HG03095 (cell line): ENCODE data around the gene ABCC3.
"Not testable (repeated sequence)": the region's sequence is repeated elsewhere in the genome, so short reads cannot be mapped to it uniquely, and the experiment has no call there.

Experiments
- ATAC-seq: cut with Tn5 transposase; IDR thresholded peaks from one replicate; pipeline ENCODE4 v1.9.1; 2021; ENCODE audit warnings: moderate library complexity; ENCODE audit not compliant: unreplicated experiment

Gene ABCC3

GRCh38 chr17:50697062-50697461, 62.4 kb downstream of the ABCC3 start:
- ATAC-seq: no peak

- ATAC-seq: no peak
Observed at GRCh38 chr17:50697663-50698272, 63.1 kb downstream of the ABCC3 start.

GRCh38 chr17:50699410-50699809, 64.7 kb downstream of the ABCC3 start:
- ATAC-seq: no peak

- no peak for ATAC-seq
Observed at GRCh38 chr17:50703162-50703561, 68.5 kb downstream of the ABCC3 start.

GRCh38 chr17:50707289-50708049, 72.8 kb downstream of the ABCC3 start, which contains the start of gene ANKRD40:
Gene ANKRD40 (minus strand): TSS chr17:50707914. CDS start chr17:50707654, 260 bp downstream.
- ATAC-seq: peak; percentile 68

GRCh38 chr17:50708050-50709000, 73.6 kb downstream of the ABCC3 start:
- no peak for ATAC-seq

- not testable (repeated sequence) for ATAC-seq
Observed at GRCh38 chr17:50709053-50709452, 74.4 kb downstream of the ABCC3 start.

- ATAC-seq: no peak
Observed at GRCh38 chr17:50710025-50710424, 75.3 kb downstream of the ABCC3 start.

GRCh38 chr17:50710650-50711049, 76.0 kb downstream of the ABCC3 start:
- ATAC-seq: no peak

GRCh38 chr17:50712641-50713040, 78.0 kb downstream of the ABCC3 start:
- ATAC-seq: no peak

GRCh38 chr17:50715471-50715870, 80.8 kb downstream of the ABCC3 start:
- ATAC-seq: no peak

- ATAC-seq: peak; percentile 89
Observed at GRCh38 chr17:50719144-50719923, 84.7 kb downstream of the ABCC3 start, which contains the start of gene LUC7L3. Gene LUC7L3 (plus strand): TSS chr17:50719603. CDS start chr17:50719733, 130 bp downstream.

GRCh38 chr17:50719924-50720794, 85.5 kb downstream of the ABCC3 start:
- no peak for ATAC-seq

- ATAC-seq: no peak
Observed at GRCh38 chr17:50721194-50722010, 86.7 kb downstream of the ABCC3 start.

- ATAC-seq: no peak
Observed at GRCh38 chr17:50722746-50723145, 88.1 kb downstream of the ABCC3 start.

GRCh38 chr17:50724622-50725021, 89.9 kb downstream of the ABCC3 start:
- ATAC-seq: not testable (repeated sequence)

- ATAC-seq: no peak
Observed at GRCh38 chr17:50725769-50726655, 91.3 kb downstream of the ABCC3 start.

- no peak for ATAC-seq
Observed at GRCh38 chr17:50728112-50728429, 93.4 kb downstream of the ABCC3 start.
